ENCODE data around the gene NEK2.

GRCh38 chr1:211677659-211678058, 2.2 kb upstream of the NEK2 start:
- TF ChIP-seq KAT7 (CRISPR knock-in tag; IDR thresholded peaks at IDR 0.05; ENCODE audit: borderline replicate concordance) = no peak
- TF ChIP-seq CTCF (CRISPR knock-in tag; IDR thresholded peaks at IDR 0.05) = no peak
- no peak for TF ChIP-seq RAD21 (CRISPR knock-in tag; IDR thresholded peaks at IDR 0.05)
- TF ChIP-seq ZNF362 (CRISPR knock-in tag; IDR thresholded peaks at IDR 0.05; ENCODE audit: borderline replicate concordance) = no peak
- TF ChIP-seq RELA (CRISPR knock-in tag; IDR thresholded peaks at IDR 0.05) = no peak
- TF ChIP-seq TARDBP (CRISPR knock-in tag; IDR thresholded peaks at IDR 0.05) = no peak
- TF ChIP-seq ZNF367 (CRISPR knock-in tag; IDR thresholded peaks at IDR 0.05; ENCODE audit: borderline replicate concordance) = no peak

All from HepG2 (cell line).